Measurements from ENCODE around the gene RFFL.

Gene RFFL

DNA sequence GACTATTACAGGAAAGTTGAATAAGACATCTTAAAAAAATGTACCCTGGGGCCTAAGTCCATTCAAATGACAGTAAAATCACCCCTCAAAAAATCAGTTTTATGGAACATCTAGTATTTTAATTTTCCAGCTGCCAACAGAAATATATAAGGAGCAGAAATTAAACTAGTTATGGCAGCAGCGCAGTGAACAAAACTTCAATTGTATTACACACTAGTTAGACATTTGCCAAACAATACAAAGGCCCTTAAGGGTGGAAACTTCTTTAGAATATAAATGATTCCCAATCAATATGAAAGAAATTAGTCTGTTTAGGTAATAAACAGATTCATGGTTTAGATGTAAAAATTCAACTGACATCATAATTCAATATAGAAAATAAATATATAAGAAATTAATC is 18.1 kb upstream of the RFFL start:
- H3K4me3 ChIP-seq (ENCODE audit: low read depth, low read length) = no peak overlapping the region

- no peak overlapping the region for H3K4me3 ChIP-seq (ENCODE audit: low read depth, low read length)
Observed at GRCh38 chr17:35080536-35080935, 17.0 kb upstream of the RFFL start.

GRCh38 chr17:35079547-35080423 is 16.3 kb upstream of the RFFL start:
- H3K4me3 ChIP-seq (ENCODE audit: low read depth, low read length) = no peak overlapping the region

DNA sequence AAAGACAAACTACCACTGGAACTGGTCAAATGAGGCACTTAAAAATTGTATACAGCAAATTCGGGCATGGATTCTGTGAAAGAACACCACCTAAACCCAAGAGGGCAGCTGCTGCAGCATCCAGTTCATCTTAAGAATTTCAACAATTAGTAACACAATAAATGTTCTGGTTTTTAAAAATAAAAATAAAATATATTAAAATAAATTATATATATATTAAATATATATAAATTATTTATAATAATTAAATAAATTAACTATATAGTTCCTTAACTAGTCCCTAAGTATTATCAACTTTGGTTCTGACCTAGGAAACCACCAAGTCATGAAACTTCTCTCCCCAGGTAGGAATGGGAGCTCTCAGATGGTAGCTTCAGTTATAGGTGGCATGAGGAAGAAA is 13.4 kb upstream of the RFFL start:
- H3K4me3 ChIP-seq (ENCODE audit: low read depth, low read length) = no peak overlapping the region

DNA sequence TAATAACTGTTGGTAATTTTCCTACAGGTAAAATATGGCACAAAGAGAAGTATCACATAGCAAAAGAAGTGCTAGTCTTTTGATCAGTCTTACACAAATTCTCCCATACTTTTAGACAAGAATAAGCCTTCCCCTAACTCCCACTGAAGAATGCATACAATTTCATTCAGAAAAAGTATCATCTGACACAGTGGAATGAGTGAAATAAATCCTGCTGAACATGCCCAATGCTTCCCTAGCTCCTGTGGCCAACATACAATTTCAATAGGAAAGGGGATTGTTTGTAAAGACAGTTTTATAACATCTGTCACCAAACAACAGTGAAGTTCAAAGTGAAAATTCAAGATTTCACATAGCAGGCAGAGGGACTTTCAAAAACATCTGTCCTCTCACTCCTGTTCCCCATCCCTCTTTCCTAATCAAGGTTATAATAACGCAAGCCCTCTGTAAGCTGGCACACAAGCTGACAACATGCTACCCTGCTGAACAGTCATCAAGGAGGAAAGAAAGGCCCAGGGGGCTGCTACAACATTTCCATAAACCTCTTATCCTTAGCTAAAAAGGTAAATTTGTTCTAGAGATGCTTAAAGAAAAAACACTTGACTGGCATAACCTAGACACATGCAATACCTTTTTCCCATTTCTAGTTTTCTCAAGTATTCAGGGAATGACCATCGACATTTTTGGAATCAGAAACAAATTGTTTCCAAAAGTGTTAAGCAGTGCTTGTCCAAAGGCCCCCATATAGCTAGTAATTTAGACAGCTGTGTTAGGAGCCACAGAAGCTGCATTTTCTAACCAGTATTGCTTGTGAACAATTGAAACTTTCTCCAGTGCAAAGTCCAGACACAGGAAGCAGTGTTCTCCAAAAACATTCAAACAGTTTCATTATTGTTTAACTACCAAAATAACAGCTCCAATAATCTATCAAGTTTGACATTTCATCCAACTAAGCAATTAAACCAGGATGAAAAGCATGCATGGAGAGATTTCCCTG is 11.5 kb upstream of the RFFL start:
- no peak overlapping the region for H3K4me3 ChIP-seq (ENCODE audit: low read depth, low read length)

- H3K4me3 ChIP-seq (ENCODE audit: low read depth, low read length) = no peak overlapping the region
Observed at GRCh38 chr17:35073991-35074627, 10.6 kb upstream of the RFFL start.

- H3K4me3 ChIP-seq (ENCODE audit: low read depth, low read length) = no peak overlapping the region
Observed at GRCh38 chr17:35073183-35073790, 9.8 kb upstream of the RFFL start.

DNA sequence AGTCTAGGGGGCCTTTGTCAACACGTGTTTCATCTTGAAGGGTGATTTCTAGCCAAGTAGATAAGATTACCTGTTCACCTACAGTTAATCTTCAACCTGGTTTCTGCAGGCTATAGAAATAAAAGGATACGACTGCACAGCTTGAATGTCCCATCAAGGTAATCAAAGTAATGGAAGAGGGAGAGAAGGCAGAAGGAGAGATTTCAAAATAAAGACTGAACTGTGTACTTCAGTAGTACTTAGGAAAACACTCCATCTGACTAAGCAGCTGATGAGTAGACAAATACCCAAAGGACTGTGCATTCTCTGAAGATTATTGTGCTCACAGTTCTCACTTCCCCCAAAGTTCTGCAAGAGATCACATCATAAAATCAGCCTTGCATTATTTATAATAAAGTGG is 5.8 kb upstream of the RFFL start:
- no peak overlapping the region for H3K4me3 ChIP-seq (ENCODE audit: low read depth, low read length)

DNA sequence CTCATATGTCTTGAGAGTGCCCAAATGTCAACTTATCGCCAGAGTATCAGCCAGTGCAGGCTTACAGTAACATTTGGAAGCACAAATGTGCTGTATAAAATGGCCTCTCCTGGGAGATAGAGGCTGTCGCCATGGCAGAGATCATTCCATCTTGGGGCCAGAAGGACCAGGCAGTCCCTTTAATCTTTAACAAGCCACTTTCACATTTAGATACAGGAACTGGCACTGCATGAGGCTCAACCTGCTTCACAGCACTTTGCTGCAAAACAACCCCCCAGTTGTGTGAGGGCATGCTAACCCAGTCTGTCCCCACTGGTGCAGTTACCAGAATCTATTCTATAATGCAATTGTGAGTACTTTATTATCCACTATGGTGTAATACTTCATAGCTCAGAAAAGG is 4.7 kb upstream of the RFFL start:
- no peak overlapping the region for H3K4me3 ChIP-seq (ENCODE audit: low read depth, low read length)

DNA sequence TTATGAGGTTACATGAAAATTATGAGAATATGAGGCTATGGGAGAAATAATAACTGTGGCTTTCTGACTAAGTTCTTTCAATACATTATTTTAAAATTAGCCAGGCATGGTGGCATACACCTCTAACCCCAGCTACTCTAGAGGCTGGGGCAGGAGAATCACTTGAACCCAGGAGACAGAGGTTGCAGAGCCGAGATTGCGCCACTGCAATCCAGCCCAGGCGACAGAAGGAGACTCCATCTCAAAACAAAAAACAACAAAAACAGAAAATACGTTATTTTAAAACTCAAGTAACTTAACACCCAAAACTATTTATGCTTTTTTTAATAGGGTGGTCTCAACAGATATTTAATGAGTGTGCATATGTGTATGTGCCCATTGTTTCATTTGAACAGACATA is 2.4 kb upstream of the RFFL start:
- H3K4me3 ChIP-seq (ENCODE audit: low read depth, low read length) = no peak overlapping the region

DNA sequence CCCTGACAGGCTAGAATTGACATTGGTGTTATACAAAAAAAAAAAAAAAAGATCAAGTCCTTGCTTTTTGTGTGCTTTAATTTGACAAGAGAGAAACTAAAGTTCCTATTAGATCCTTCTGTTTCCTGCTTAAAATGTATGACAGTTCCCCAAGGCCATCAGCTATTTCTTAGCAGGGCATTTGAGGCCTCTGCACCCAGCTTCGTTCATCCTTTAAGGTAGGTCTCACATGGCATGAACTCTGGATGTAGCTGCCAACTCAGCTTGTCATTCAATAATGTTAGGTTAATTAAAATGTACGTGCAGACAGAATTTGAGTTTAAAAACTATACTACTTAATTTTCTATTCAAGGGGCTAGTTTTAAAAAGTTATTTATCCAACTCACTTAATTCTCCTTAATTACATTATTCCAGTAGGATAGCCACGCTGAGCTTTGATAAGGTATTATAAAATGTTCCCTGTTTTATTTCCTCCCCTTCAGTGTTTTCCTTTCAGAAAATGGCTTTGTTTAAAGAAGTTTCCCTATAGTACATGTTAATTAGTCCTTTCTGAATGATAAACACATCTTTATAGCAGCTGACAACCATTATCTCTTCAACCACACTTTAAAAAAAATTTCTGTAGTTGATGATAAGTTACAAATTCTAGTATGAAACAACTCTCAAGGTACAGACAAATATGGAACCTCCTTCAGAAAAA is 1.2 kb upstream of the RFFL start:
- H3K4me3 ChIP-seq (ENCODE audit: low read depth, low read length) = no peak overlapping the region

- no peak overlapping the region for H3K4me3 ChIP-seq (ENCODE audit: low read depth, low read length)
Observed at GRCh38 chr17:35062308-35062707, 1.2 kb downstream of the RFFL start.

DNA sequence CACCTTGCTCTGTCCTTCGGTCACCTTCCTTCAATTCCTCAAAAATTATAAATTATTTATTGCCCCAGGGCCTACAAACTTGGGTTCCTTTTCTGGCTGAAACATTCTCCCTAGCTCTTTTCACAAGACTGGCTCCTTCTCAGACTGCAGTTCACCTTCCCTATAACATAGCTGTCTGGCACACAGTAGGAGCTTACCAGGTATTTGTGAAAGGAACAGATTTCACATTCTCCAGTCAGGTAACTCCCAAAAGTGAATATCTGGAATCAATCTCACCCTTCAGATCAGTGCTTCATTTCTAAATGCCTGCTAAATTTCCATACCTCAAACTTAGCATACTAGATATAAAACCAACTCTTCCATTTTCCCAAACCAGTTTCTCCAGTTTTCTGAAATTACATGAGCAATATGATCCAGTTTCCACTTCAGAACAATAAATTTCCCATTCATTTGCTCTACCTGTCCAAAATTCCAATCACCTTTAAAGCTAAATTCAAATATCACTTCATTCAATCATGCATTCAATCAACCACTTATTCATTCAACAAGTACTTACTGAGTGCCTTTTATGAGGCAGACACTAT is 6.1 kb downstream of the RFFL start:
- no peak overlapping the region for H3K4me3 ChIP-seq (ENCODE audit: low read depth, low read length)

DNA sequence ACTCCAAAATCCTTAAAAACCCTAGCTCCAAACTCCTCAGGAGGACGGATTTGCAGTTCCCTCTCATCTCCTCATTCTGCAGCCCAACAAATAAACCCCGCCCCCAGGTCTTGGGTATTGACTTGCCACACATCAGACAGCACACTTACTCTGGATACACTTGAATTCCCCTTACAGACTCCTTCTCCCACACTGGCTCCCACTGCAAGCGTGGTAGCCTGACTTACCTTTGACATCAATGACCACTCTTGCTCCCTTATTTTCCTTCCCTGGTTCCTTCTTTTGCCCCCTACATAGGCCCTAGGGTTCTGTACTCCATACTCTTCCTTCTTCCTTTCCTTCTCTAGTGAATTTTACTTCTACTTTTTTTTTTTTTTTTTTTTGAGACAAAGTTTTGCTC is 7.5 kb downstream of the RFFL start:
- H3K4me3 ChIP-seq (ENCODE audit: low read depth, low read length) = no peak overlapping the region

DNA sequence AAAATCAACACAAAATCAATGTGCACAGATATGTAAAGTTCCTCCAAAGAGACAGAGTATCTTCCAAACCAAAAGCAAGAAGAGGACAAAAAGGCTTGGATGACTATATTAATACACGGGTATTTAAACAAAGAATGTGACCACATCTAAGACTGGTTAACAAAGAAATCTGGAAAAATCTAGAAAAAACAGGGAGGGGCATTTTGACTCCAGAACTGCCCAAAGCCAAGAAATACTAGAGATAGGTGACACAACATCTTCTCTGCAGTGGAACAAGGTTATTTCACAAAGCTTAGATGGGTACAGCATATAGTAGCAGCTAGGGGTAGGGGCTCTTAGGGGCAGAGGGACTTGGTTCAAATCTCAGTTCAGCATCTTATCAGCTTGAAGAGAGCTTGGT is 10.3 kb downstream of the RFFL start:
- no peak overlapping the region for H3K4me3 ChIP-seq (ENCODE audit: low read depth, low read length)

GRCh38 chr17:35052780-35053179 is 10.7 kb downstream of the RFFL start:
- H3K4me3 ChIP-seq (ENCODE audit: low read depth, low read length) = no peak overlapping the region

DNA sequence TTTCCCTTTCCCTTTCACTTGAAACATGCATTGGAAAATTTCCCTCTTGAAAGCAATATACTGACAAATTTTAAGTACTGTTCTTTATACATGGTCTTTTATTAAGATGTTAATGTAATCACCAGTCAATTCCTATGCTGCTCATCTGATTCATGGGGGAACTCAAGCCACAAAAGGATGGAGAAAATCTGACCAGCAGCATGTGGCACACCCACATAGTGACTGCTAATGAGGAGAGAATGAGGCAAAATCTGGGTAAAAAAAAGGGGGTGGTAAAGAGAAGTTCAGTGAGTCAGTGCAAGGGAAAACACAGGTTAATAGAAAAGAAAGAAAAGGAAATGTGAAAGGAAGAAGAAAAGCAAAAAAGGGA is 11.3 kb downstream of the RFFL start:
- H3K4me3 ChIP-seq (ENCODE audit: low read depth, low read length) = no peak overlapping the region

DNA sequence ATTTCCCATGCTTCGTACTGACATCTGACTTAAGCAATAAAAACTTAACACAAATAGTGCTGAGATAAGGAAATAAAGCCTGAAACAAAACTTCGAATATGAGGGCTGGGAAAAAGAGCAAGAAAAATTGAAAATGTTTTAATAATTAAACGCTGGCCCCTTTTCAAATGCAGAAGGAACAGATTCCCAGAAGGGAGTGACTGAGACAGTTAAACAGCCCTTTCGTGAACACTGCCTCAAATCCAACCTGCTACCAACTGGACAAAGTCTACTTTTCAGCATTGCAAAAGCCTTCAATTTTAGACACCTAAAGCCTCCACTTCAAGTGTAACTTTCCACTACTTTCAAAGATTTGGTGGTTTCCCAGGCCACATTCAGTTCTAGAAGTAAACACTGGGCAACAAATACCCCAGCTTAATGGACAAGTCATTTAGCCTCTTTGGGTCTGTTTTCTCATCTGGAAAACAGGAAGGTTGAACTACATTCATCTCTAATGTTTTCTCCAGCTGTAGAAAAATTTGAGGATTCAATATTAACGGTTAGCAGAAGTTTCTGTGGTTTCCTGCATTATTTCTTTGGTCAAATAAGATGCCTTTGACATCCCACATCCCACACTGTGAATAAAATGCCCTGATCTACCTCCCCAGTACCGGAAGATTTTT is 11.8 kb downstream of the RFFL start:
- H3K4me3 ChIP-seq (ENCODE audit: low read depth, low read length) = no peak overlapping the region

GRCh38 chr17:35051183-35051578 is 12.3 kb downstream of the RFFL start:
- H3K4me3 ChIP-seq (ENCODE audit: low read depth, low read length) = no peak overlapping the region

DNA sequence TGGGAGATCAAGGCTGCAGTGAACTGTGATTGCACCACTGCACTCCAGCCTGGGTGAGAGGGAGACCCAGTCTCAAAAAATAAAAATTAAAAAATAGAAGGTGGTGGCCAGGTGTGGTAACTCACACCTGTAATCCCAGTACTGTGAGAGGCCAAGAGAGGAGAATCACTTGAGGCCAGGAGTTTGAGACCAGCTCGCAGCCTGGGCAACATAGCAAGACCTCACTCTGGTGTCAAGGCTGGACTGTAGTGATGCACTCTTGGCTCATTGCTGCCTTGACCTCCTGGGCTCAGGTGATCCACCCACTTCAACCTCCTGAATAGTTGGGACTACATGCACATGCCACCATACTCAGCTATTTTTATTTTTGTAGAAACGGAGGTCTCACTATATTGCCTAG is 13.3 kb downstream of the RFFL start:
- no peak overlapping the region for H3K4me3 ChIP-seq (ENCODE audit: low read depth, low read length)

Data from iPS-11a (cell line).